ENCODE measurements around the gene CANX.

DNA sequence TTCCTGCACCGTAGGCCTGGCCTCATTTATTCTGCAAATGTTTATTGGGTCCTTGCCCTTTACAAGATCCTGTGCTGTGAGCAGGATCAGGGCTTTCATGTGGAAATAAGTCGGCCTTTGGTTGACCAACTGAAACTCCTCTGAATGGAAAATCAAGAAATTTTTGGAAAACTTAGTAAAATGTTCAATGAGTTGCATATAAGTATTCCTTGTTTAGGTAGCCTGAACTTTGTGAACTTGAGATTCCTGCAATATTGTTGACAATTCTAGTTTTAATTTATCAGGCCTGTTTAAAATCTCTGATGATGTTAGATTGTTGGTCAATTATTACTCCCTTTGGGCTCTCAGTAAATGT lies 35.0 kb downstream of the CANX start:
- TF ChIP-seq, protein P1, sequence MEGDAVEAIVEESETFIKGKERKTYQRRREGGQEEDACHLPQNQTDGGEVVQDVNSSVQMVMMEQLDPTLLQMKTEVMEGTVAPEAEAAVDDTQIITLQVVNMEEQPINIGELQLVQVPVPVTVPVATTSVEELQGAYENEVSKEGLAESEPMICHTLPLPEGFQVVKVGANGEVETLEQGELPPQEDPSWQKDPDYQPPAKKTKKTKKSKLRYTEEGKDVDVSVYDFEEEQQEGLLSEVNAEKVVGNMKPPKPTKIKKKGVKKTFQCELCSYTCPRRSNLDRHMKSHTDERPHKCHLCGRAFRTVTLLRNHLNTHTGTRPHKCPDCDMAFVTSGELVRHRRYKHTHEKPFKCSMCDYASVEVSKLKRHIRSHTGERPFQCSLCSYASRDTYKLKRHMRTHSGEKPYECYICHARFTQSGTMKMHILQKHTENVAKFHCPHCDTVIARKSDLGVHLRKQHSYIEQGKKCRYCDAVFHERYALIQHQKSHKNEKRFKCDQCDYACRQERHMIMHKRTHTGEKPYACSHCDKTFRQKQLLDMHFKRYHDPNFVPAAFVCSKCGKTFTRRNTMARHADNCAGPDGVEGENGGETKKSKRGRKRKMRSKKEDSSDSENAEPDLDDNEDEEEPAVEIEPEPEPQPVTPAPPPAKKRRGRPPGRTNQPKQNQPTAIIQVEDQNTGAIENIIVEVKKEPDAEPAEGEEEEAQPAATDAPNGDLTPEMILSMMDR (IDR thresholded peaks at IDR 0.05; ENCODE audit: low read depth, low read length) = no peak
- TF ChIP-seq POLR2A (IDR thresholded peaks at IDR 0.05; ENCODE audit: extremely low read depth, insufficient read length) (no peak), MYC (IDR thresholded peaks at IDR 0.05; ENCODE audit: low read depth, low read length) (no peak), MAX (IDR thresholded peaks at IDR 0.05; ENCODE audit: low read depth, low read length) (no peak)

All from NB4 (cell line).